ENCODE results near the gene PLEKHA7.

Gene PLEKHA7

DNA sequence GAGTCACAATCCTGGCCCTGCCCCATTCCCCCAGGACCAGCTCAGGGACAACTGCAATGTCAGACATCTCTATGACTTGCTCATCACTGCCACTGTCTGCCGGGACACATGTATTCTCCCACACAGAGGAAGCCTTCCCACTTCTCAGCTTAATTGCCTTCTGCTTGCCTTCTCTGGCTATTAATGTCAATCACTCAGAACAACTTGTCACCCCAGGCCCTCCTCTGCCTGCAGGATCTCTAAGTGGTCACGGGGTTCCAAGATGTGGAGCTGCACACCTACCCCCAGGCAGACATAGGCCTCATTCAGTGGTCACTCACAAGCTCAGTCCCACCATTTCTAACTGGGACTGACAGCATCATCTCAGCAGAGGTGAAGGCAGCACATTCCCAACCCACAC is 15.1 kb downstream of the PLEKHA7 start:
- TF ChIP-seq GATA1 (IDR thresholded peaks at IDR 0.05; ENCODE audit: low read depth, low read length): no peak
- no peak for TF ChIP-seq POLR2A (IDR thresholded peaks at IDR 0.05; ENCODE audit: low read length)
- DNase-seq: no peak

DNA sequence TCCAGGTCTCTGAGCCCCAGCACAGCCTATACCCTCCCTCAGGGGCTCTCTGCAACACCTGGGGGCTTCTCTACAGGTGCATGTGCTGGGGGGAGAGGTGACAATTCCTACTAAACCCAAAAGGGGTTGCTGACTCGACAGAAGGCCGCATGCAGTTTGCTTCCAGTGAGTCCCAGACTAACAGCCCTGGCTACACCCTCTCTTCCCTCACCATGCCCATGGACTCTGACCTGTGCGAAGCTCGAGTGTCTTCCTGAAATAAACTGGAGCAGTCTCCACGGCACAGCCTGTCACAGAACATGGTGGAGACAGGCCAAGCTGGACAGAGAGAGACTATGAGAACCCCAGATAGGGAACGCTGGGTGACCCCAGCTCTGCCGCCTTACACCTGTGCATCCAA is 16.6 kb downstream of the PLEKHA7 start:
- TF ChIP-seq GATA1 (IDR thresholded peaks at IDR 0.05; ENCODE audit: low read depth, low read length): no peak
- no peak for TF ChIP-seq POLR2A (IDR thresholded peaks at IDR 0.05; ENCODE audit: low read length)
- no peak for DNase-seq

DNA sequence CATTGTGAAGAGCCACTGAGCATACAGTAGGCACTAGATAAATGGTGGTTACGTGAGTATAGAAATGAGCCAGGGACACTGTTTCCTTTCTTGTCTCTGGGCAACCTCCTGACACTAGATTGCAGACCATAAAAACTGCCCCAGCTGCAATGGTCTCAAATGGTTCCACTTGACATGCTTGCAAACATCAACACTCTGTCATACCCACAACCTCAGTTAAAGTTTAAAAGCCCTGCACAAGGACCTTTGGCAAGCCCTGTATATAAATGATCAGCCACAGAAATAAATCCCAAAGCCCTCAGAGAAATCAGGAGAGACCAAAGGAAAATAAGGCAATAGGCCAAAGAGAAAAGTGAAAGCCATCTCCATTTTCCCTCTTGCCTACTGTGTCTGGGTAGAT is 20.7 kb downstream of the PLEKHA7 start:
- TF ChIP-seq POLR2A (IDR thresholded peaks at IDR 0.05; ENCODE audit: low read length): no peak
- TF ChIP-seq GATA1 (IDR thresholded peaks at IDR 0.05; ENCODE audit: low read depth, low read length): no peak
- no peak for DNase-seq

DNA sequence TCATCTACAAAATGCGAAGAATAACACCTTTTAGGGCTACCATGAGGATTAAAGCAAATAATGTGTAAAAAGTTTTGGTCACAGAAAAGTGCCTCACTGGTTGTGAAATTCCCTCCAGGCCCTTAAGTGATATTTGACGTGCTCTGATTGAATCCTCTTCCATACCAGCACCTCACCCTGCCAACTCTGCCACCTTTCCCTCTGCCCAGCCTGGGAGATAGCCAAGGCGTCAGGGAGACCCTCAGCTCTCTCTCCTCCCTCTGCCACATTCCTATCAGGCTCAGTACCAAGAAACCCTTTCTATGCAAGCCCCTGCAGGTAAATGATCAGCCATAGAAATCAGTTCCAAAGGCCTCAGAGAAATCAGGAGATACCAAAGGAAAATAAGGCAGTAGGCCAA is 21.4 kb downstream of the PLEKHA7 start:
- TF ChIP-seq POLR2A (IDR thresholded peaks at IDR 0.05; ENCODE audit: low read length) (no peak), GATA1 (IDR thresholded peaks at IDR 0.05; ENCODE audit: low read depth, low read length) (no peak)

DNA sequence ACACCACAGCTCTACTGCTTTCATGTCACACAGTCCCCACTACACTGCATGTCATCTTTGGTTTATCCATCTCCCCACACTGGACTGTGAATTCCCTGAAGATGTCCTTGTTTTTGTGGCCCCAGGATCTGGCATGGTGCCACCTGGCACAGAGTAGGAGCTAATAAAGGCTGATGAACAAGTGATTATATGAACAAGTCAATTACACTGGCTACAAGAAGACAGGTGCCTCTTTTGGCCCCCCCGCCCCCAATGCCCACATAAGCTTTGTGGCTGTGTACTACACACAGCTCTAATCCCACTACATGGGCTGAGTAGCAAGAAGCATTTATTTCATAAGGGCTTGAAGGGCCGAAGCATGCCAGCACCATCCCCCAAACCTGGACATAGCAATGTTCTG is 24.7 kb downstream of the PLEKHA7 start:
- TF ChIP-seq GATA1 (IDR thresholded peaks at IDR 0.05; ENCODE audit: low read depth, low read length) (no peak), POLR2A (IDR thresholded peaks at IDR 0.05; ENCODE audit: low read length) (no peak)
- no peak for DNase-seq

More for the DNA sequence above, 21.4 kb downstream of the PLEKHA7 start:
- no peak for DNase-seq

DNA sequence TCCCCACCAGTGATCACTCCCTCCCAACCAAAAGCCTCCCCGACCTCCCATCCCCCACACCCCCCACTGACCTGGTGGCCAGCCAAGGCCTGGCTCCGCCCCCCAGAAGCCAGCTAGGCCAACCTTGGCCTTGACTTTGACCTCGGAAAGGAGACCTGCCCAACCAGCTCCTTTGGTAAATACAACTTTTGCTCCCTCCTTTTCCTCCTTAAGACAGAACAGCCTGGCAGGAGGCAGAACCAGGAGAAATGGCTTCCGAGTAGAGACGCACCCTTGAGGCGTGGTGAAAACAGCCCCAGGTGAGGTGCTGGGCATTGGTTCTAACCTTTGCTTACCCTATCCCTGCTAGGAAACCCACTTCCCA is 27.0 kb downstream of the PLEKHA7 start:
- no peak for DNase-seq
- TF ChIP-seq GATA1 (IDR thresholded peaks at IDR 0.05; ENCODE audit: low read depth, low read length) (no peak), POLR2A (IDR thresholded peaks at IDR 0.05; ENCODE audit: low read length) (no peak)

DNA sequence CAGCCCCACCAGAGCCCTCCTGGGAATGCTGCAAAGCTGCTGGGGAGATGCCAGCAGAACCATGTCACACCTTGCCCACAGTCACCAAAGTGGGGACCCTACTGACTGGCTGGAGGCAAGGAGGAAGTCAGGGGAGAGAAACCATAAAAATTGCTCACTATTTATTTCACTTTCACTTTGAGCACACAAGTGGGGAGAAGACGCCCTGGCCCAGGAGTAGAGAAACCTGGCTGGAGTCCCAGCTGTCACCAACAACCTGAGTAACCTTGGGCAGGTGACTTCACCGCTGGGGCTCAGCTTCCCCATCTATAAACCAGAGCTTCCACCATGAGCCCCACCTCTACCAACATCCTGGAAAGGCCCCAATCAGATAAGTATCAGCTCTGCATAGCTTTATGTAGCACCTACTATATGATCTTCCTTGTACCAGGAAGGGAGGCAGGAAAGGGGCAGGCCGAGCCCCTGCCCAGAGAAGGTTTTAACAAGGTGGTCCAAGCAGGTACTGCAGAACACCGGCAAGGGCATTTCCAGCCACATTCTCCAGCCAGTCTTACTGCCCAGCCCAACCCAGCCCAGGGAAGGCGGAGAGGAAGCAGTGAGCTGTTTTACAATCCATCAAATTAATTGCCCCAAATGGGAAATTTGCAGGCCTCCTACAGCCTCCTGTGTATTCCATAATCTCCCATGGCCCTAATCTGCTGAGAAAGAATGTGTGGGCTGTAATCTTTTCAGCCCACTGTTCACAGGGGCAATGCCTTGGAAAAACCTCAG is 27.6 kb downstream of the PLEKHA7 start:
- no peak for DNase-seq
- TF ChIP-seq GATA1 (IDR thresholded peaks at IDR 0.05; ENCODE audit: low read depth, low read length): no peak
- TF ChIP-seq POLR2A (IDR thresholded peaks at IDR 0.05; ENCODE audit: low read length): no peak

DNA sequence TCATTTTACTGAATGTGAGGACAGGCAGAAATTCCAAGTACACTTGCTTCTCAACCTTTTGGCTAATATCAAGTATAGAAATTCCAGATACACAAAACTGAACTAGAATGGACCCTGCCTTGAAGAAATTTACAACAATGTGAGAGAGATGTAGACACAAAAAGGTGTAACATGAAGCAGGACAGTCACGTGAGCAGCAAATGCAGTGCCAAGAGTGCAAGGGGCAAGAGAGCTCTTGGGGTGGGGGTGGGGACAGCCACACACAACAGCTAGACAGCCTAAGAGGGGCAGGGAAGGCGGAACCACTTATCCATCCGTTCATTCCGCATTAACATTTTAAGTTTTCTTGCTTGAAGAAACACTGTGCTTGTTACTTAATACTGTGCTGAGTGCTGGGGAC is 28.9 kb downstream of the PLEKHA7 start:
- DNase-seq: no peak
- TF ChIP-seq POLR2A (IDR thresholded peaks at IDR 0.05; ENCODE audit: low read length) (no peak), GATA1 (IDR thresholded peaks at IDR 0.05; ENCODE audit: low read depth, low read length) (no peak)

DNA sequence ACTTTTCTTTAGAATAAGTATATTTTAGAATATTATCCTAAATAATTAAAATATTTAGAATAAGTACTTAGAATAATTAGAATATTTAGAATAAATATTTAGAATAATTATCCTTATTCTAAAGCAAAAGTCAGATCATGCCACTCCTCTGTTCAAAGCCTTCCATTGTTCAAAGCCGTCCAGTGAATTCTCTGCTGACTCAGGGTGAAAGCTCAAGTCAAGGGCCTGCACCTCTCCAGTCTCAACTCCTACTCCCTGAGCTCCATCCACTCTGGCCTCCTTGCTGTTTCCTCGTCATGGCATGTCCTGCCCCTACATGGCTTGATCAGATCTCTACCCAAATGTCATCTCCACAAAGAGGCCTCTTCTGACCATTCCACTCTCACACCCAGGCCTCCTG is 30.0 kb downstream of the PLEKHA7 start:
- no peak for DNase-seq
- TF ChIP-seq POLR2A (IDR thresholded peaks at IDR 0.05; ENCODE audit: low read length) (no peak), GATA1 (IDR thresholded peaks at IDR 0.05; ENCODE audit: low read depth, low read length) (no peak)

DNA sequence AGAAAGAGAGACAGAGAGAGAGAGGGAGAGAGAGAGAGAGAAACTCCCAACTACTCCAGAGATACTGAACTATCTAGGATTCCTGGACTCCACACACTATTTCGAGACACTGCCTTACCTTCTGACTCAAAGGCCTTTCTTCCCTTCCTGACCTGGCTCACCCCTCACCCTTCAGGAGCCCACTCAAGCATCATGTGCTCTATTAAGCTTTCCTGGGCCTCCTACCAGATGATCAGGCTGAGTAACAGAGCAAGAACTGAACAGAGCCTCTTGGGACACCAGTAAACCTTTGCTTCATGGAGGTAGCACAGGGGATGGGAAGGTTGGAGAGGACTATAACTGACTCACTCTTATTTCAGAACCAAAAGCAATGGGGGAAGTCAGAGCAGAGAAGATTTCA is 31.4 kb downstream of the PLEKHA7 start:
- no peak for TF ChIP-seq GATA1 (IDR thresholded peaks at IDR 0.05; ENCODE audit: low read depth, low read length)
- TF ChIP-seq POLR2A (IDR thresholded peaks at IDR 0.05; ENCODE audit: low read length): no peak
- DNase-seq: no peak

DNA sequence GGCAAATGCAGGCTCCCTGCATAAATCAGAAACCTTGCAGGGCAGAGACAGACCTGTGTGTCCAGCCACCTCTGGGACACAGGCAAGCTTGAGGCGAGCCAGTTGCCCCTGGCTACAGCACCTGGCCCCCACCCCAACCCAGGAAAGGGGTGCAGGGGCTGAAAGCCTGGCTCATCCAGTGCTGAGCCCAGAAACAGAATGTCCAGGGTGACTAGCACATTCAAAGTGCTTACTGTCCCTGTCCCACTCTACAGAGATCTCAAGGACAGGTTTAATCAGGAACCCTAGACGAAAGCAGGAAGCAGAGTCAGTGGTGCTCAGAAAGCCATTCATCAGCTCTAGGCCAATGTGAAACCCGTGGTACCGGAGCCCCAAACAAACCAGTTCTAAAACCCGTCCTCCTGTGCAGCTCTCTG is 31.9 kb downstream of the PLEKHA7 start:
- no peak for TF ChIP-seq POLR2A (IDR thresholded peaks at IDR 0.05; ENCODE audit: low read length)
- TF ChIP-seq GATA1 (IDR thresholded peaks at IDR 0.05; ENCODE audit: low read depth, low read length): no peak
- DNase-seq: no peak

DNA sequence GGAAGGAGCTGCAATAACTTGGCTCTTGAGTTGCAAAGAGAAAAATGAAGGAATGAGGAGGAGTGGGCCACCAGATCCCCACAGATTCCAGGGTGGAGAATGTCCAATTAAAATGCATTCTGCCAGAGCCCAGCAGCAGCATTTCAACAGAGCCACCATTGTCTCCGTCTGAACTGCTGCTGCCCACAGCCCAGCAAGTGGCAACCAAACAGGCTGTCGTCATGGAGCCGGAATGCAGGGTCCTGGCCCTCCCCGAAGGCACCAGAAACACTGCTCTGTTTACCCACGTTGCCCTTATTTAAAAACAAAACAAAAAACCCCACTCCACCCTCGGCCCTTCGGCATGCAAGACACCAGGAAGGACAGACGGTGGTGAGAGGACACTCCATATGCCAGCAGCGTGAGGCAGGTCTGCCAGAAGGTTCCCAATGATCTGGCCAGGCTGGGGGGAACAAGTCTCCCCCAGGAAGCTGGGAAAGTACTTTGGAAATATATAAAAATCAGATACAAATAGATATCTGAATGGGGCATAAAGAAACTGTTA is 32.5 kb downstream of the PLEKHA7 start:
- no peak for TF ChIP-seq GATA1 (IDR thresholded peaks at IDR 0.05; ENCODE audit: low read depth, low read length)
- TF ChIP-seq POLR2A (IDR thresholded peaks at IDR 0.05; ENCODE audit: low read length): no peak
- no peak for DNase-seq

DNA sequence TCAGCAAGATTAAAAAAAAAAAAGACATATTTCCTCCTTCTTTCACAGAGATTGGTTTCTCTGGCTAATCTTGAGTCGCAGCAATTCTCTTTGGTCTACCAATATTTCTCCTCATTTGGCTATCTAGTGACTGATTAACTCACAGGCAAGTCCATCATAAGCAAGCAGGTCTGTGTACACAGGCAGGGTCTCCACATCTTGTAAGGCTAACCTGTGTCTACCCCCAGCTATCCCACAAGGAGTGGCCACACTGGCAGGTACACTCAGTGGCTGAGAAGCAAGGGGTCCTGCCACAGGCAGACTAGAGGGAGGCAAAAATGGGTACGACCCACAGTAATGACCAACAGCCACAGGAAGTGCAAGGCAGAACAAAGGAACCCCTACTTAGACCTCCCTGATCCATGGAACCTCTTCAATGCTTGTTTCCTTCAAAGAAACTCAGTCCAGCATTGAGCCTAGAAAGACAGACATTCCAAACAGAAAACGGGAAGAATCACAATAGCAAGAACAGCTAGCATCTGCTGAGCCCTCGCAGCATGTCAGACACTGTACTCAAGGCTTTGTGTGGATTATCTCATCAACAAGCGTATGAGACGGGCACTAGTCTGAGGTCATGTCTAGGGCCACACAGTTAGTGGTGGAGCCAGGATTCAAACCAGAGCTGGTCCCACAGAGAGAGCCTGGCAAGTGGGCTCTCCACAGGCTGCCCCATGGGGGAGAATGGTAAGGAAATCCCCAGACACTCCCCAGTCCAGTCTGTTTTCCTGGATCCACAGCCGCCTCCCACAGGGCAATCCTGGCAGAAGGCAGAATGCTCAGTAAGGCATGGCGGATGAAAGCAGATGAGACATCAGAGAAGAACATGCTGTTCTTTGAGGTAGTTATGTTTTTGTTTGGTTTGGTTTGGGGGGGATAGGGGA is 34.3 kb downstream of the PLEKHA7 start:
- TF ChIP-seq POLR2A (IDR thresholded peaks at IDR 0.05; ENCODE audit: low read length): no peak
- TF ChIP-seq GATA1 (IDR thresholded peaks at IDR 0.05; ENCODE audit: low read depth, low read length): no peak
- no peak for DNase-seq

DNA sequence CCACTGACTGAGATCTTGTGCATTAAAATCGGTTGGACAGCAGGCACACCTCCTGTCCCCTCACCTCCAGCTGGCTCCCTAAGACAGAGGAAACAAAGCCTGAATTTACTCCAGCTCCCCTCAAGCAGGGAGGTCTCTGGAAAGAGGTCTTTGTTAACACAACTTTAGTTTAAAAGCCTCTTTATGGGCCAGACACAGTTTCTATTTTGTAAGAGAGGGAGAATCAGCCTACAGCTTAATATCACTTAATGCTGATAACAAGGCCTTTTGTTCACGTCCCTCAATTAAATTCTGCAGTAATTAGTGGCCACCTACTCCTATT is 36.3 kb downstream of the PLEKHA7 start:
- no peak for TF ChIP-seq POLR2A (IDR thresholded peaks at IDR 0.05; ENCODE audit: low read length)
- TF ChIP-seq GATA1 (IDR thresholded peaks at IDR 0.05; ENCODE audit: low read depth, low read length): no peak
- no peak for DNase-seq
